Hippocampal formation (tissue), 2 donors: Measurements from ENCODE around the gene PEX26.
"Not testable (repeated sequence)": the region's sequence is repeated elsewhere in the genome, so short reads cannot be mapped to it uniquely, and the experiment has no call there.

Source experiments
- DNase-seq, 2 donors: peaks; one replicate each; lab custom pipeline; 2025; lab: John Stamatoyannopoulos, UW

PEX26 gene

DNA sequence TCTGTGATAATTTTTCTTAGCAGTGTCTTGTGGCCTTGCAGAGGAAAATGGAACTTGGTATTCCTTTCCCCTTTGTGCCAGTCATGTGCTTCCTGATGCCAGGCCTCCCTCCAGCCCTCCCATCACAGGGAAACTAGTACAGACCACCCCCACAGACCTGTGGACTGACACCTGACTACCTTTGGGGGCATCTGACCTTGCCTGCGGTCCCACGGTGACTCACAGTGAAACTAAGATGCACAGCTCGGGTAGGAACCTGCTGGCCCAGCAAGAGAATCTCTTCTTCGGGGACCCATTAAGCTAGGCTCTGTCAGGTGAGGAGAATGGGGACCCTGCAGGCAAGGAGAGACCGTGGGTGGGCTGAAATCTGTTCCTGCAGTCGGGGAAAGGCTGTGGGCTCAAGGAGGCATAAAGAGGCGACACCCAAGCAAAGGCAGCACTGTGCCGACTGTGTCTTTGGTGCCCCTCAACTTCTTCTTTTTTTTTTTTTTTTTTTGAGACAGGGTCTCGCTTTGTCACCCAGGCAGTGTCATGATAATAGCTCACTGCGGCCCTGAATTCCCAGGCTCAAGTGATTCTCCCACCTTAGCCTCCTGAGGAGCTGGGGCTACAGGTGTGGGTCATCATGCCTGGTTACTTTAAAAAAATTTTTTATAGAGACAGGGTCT is 20.8 kb upstream of the PEX26 start:
- no peak for DNase-seq

GRCh38 chr22:18057568-18058209 is 20.1 kb upstream of the PEX26 start:
- peak; percentile 30 to 56 for DNase-seq

DNA sequence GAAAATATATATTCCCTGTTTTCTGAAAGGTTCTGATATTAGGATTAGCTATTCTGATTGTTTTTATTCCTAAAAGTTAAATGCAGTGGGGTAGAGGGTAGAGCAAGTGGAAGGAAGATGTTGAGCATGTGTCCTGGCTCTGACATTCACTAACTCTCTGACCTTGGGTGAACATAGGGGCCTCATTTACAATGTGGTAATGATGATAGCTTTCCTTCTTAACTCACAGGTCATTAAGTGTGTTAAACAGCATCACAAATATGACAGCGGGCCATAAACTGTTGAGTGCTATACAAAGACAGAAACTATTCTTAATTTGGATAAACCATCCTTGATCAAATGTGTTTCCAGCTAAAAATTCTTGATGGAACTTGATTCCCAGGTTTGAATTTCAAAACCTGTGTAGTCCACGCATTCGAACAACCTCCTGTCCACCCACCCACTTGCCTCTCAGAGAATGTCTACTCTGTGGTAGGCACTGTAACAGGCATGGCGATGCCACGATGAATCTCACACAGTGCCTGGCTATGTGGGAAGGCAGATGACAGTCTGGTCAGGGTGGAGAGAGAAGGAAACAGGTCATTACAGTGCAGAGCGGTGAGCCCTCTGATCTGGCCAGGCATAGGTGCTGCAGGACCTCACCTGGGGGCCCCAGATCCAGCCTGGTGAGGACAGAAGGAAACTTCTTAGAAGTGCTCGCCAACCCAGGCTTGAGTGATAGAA is 19.3 kb upstream of the PEX26 start:
- no peak for DNase-seq

GRCh38 chr22:18059094-18059417 is 18.7 kb upstream of the PEX26 start:
- no peak for DNase-seq

DNA sequence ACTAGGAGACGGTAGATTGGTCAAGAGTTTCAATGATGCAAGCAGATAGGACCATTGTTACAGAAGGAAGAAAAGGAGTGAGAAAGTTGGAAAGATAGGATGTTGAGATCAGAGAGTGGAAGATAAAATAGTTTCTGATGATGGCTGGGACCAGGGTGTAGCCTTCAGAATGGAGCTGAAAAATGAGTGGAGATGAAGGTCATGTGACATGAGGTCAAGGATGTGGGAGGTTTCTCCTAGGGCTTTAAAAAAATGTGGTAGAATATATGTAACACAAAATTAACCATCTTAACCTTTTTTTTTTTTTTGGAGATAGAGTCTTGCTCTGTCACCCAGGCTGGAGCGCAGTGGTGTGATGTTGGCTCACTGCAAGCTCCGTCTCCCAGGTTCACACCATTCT is 18.3 kb upstream of the PEX26 start:
- DNase-seq = no peak

DNA sequence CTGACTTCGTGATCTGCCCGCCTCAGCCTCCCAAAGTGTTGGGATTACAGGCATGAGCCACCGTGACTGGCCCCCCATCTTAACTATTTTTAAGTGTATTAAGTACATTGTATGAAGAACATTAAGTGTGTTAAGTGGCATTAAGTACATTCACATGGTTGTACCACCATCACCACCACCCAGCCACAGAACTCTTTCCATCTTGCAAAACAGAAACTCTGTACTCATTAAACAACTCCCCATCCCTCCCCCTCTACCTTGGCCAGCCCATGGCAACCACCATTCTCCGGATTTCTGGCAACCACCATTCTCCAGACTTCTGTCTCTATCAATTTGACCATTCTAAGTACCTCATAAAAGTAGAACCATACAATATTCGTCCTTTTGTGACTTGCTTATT is 17.8 kb upstream of the PEX26 start:
- DNase-seq = no peak

DNA sequence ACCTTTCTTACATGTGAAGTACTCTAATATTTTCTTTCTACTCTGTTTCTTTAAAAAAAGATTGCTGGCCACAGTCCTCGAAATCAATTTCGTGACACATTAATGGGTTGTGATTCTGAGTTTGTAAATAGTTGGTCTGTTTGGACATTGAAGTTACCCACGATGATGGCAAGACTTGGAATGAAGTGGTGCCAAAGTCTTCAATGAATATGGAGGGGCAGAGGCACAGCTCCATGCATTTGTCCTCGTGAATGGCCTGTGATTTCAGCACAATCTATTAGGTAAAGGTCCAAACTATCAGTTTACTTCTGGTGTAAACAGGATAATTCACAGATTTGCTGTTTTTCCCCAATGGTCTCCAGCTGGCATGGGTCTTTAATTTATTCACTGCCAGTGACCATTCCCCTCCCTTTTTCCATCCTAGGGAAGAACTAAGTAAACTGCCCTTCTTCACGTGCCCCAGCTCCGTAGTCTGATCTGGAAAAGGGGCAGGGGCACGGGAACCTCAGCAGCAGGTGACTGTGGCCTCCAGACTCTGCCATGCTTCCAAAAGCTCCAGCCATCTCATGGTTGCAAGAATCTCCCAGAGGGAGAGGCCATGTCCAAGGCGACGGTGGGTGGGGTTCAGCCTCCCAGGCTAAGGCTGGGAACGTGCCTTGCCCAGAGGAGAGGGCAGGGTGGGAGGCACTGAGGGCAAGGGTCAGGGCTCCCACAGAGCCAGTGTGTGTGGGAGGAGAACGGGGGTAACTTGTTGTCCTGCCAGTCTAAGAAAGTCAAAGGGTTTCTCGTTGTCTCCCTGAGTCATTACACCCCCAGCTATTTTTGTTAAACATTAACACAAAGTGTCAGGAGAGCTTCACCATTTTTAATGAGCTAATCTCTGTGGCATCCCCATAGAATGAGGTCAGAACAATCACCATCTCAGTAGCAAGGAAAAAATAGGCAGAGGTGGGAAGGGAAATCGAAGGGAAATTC is 16.9 kb upstream of the PEX26 start:
- no peak for DNase-seq

DNA sequence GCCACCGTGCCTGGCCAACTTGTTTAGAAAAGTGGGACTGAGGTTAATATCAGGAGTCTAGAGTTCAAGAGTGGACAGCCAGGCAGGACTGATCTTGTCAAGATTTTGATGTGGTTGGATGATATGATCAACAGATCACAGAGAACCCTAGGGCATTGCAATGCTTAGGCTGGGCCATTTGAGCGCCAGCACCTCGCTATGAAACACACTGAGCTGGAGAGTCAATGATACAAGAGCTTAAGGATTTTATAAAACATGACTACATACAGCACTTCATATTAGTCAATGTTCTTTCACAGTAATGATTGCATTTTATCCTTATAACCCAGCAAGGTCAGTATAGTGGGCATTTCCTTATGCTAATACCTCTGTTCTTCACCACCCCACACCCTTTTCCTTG is 15.4 kb upstream of the PEX26 start:
- no peak for DNase-seq

DNA sequence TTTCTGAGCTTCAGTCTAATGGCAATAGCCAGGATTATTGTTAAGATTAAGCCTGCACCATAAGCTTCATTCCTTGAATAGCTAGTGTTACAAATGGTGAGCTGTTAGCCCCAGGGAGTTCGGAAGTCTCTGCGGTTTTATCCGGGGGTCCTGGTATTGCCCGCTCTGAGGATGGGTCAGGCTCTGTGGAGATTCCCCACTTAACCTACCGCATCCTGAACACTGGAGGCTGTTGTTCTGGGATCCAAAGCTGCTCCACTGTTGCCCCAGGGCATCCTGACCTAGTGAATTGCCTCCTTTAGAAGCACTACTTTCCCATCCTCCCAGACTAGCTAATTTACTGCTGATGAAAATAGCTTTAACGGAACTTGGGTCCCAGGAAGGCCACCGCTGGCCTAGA is 14.5 kb upstream of the PEX26 start:
- no peak for DNase-seq

- not testable (repeated sequence) for DNase-seq
Measured at GRCh38 chr22:18063715-18064114, 14.1 kb upstream of the PEX26 start.

GRCh38 chr22:18064636-18065035 is 13.2 kb upstream of the PEX26 start:
- DNase-seq = no peak

- no peak for DNase-seq
Measured at GRCh38 chr22:18065256-18065655, 12.5 kb upstream of the PEX26 start.

- DNase-seq = no peak
Measured at GRCh38 chr22:18066181-18066859, 11.5 kb upstream of the PEX26 start.

GRCh38 chr22:18067121-18067520 is 10.7 kb upstream of the PEX26 start:
- DNase-seq = no peak

- no peak for DNase-seq
Measured at GRCh38 chr22:18067548-18068341, 10.0 kb upstream of the PEX26 start.

- no peak for DNase-seq
Measured at GRCh38 chr22:18068381-18068988, 9.3 kb upstream of the PEX26 start.

DNA sequence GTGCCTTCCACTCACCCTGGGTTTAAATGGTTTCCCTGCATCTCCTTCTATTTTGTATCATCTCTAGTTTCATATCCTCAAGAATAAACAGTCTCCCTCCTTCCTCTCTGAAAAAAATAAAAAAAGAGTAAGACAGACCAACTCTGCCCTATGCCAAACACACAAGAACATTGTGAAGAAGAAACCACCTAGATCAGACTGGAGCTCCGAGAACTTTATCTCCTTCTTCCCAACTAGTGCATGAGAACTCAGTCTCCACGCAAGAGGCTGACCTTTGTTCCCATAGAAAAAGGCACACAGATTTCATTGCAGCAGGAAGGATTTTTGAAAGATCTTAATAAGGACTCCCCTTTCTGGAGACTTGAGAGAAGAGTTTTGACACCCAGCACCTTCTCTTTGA is 8.7 kb upstream of the PEX26 start:
- no peak for DNase-seq

DNA sequence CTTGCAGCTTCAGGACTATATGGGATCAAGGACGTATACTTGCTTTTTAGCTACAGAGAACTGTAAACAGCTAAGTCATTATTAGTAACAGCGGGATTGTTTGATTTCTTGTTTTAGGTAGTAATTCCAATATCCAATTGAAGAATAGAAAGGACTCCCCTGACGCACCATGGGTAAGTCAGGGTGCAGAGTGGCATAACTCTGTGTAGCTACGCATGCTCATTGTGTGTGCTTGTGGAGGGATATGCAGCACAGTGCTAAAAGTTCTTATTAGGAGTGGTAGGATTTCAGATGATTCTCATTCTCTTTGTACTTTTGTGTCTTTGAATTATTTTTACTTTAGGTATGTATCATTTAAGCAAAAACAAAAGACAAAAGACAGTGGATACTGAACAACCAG is 7.7 kb upstream of the PEX26 start:
- no peak for DNase-seq

DNA sequence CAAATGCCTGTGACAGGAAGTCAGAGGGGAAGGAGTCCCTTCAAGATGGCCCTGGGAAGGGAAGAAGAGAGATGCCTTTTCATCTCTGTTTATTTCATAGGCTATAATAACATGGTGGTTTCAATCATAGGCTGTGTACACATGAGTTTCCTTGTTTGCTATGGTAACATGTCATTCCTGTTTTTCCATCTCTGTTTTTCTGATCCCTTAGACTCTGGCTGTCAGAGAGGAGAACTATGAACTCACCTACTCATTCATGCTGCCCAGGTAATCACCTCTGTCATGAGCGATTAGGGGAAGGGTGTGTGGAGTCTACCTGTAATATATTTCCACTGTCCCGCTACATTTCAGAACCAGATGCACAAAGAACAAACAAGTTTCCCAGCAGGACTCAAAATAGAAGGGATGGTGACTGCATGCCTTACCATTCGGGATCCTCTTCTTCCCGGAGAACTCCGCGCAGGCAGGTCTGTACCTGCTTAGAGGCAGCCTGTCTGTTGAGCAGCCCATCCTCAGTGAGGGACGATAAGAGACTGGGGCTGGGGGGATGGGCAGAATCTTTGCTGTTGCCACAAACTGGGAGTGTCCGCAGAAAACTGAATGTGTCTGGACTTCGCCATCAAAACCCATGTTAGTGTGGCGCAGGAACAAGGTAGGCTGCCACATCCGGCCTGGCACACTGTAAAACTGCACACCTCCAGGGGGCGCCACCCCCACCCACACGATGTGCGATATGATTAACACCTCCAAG is 7.1 kb upstream of the PEX26 start:
- no peak for DNase-seq
